Adrenal gland (tissue), 12 donors: Measurements from ENCODE around the gene POLE3. TPM values are rescaled to one million over a fixed set of nuclear protein-coding genes. Genes with fewer than 3 reads are reported as not detected.
A peak's percentile ranks its signal among the peaks of the same experiment; 100 is the strongest.

ENCODE experiments used
- DNase-seq, 7 donors: peaks; one replicate each; pipeline ENCODE4 v3.0.0-alpha.2; 2019 to 2020
- H3K27ac ChIP-seq, 5 donors: fragments of 200-600 bp; sonication (generic) in 4 of 5; 1 replicate in 3 of 5; 2 replicates in 2 of 5; pipeline versions ENCODE4 v1.5.1 to v1.8.0; 2016 to 2020; ENCODE audit warnings: mild to moderate bottlenecking in 1 of 5
- H3K27me3 ChIP-seq: fragments of 200-600 bp; 2 replicates; pipeline ENCODE4 v1.8.0; 2021
- H3K36me3 ChIP-seq, 2 donors: fragments of 200-600 bp; replicated peaks in 1 of 2; 1 replicate in 1 of 2; 2 replicates in 1 of 2; pipeline versions ENCODE4 v1.5.1 to v1.8.0; 2018 to 2022
- H3K4me1 ChIP-seq, 2 donors: fragments of 200-600 bp; replicated peaks in 1 of 2; 1 replicate in 1 of 2; 2 replicates in 1 of 2; pipeline versions ENCODE4 v1.5.1 to v1.8.0; 2018 to 2021
- H3K4me3 ChIP-seq, 4 donors: fragments of 200-600 bp; sonication (generic) in 3 of 4; one replicate each; pipeline ENCODE4 v1.5.1; 2016 to 2018
- H3K9me3 ChIP-seq, 3 donors: fragments of 200-600 bp; sonication (generic) in 1 of 3; replicated peaks in 1 of 3; 1 replicate in 2 of 3; 2 replicates in 1 of 3; pipeline versions ENCODE4 v1.5.1 to v1.8.0; 2016 to 2021
- CTCF ChIP-seq, 6 experiments: fragments of 450-650 bp in 4 of 6; fragments of 200-600 bp in 2 of 6; sonication (generic) in 1 of 6; IDR thresholded peaks; 1 replicate in 5 of 6; 2 replicates in 1 of 6; pipeline versions ENCODE4 v1.5.1 to v1.8.0; 2016 to 2021; ENCODE audit warnings: antibody characterized with exemption in 6 of 6, mild to moderate bottlenecking in 2 of 6, moderate library complexity in 1 of 6
- POLR2A ChIP-seq, 2 donors: fragments of 450-650 bp; IDR thresholded peaks; one replicate each; pipeline ENCODE4 v1.6.1; 2017; ENCODE audit warnings: antibody characterized with exemption in 2 of 2, mild to moderate bottlenecking in 2 of 2, moderate library complexity in 1 of 2
- WGBS, 4 donors: extraction: QIAGEN DNeasy Blood & Tissue Kit in 2 of 4; methylation state at CpG; one replicate each; pipeline versions ENCODE4 v1.1.5 to v1.1.7; 2013 to 2017; 5-methylcytosine and 5-hydroxymethylcytosine counted together
- intact Hi-C, 2 donors: fragments of 100-400 bp; cut with DNase I; formaldehyde crosslinking; loops; one replicate each; pipeline versions ENCODE4 v1.14.1 to v1.15.0; 2022 to 2023
- polyA plus RNA-seq, 3 donors: library from polyadenylated mRNA; stranded (reverse); fragments of 200-250 nt in 2 of 3; fragments of 350-450 nt in 1 of 3; fragmentation: Illumina TruSeq in 1 of 3; extraction: RNeasy Lipid Tissue Mini Kit (QIAGEN cat#74804) in 1 of 3; gene quantifications; one replicate each; pipeline ENCODE4 v1.2.3, GENCODE V29; 2013 to 2014
- total RNA-seq, 9 donors: library from RNA; depleted of rRNA in 4 of 9; stranded (reverse); fragments of >200 nt in 4 of 9; fragments of 120-200 nt in 1 of 9; fragmentation: NEBNext Ultra II Directional in 1 of 9; extraction: Animal tissue kit (Norgen Biotek cat#: 25700) in 1 of 9; gene quantifications; one replicate each; pipeline versions ENCODE4 v1.1.0 to v1.2.4, GENCODE V29; 2013 to 2023
- donor health status: healthy with polysubstance abuse.
- donor health status: Bipolar disorder and iron deficiency.
- donor health status: DM: yes; HTN: yes; CAD: no.
- donor health status: DM: no; HTN: no; CAD: no.
- donor health status: DM: no; HTN: no; CAD: no.
- donor health status: DM: yes; HTN: yes; CAD: no.

Gene POLE3
- total and polyA plus RNA-seq, 12 donors, result 14.9 to 79.1 (median 42.5) TPM

- peak in 1 of 7 donors; percentile 43 for DNase-seq
- intact Hi-C loops, result no loop called here
- no peaks in the 10 kb centered on the region for H3K27me3 ChIP-seq
- H3K27ac ChIP-seq, result peak overlapping the region in 3 of 5 donors; percentile 17 to 82 (median 75)
- TF ChIP-seq POLR2A (IDR thresholded peaks at IDR 0.05) (no peak), CTCF (IDR thresholded peaks at IDR 0.05) (no peak)
- H3K36me3 ChIP-seq, result peaks cover 0 to 13% of the 10 kb centered on the region in 2 donors
- H3K4me1 ChIP-seq, result peaks cover 21 to 54% of the 10 kb centered on the region in 2 donors
- no peak overlapping the region for H3K4me3 ChIP-seq
- WGBS, 4 donors, result 58 to 77% (median 65%) methylated on average over 3 of the region's 3 CpGs
- H3K9me3 ChIP-seq, result no peaks in the 10 kb centered on the region
Measured at GRCh38 chr9:113397203-113397631, 13.3 kb downstream of the POLE3 start.

- peak in 2 of 7 donors; percentile 22 to 48 for DNase-seq
- Histone ChIP-seq H3K27me3 (no peaks in the 10 kb centered on the region), H3K27ac (peak overlapping the region in 2 of 5 donors; percentile 10 to 23), H3K4me3 (no peak overlapping the region), H3K4me1 (peaks cover 21 to 46% of the 10 kb centered on the region in 2 donors), H3K9me3 (no peaks in the 10 kb centered on the region), H3K36me3 (peaks cover 0 to 33% of the 10 kb centered on the region in 2 donors)
- 83 to 90% (median 87%) methylated on average over 9 of the region's 9 CpGs for WGBS, 4 donors
- no peak for TF ChIP-seq POLR2A (IDR thresholded peaks at IDR 0.05)
- intact Hi-C loops, result no loop called here
Measured at GRCh38 chr9:113395000-113395861, 15.2 kb downstream of the POLE3 start.

- Histone ChIP-seq H3K27me3 (no peaks in the 10 kb centered on the region), H3K4me3 (no peak overlapping the region), H3K27ac (peak overlapping the region in 1 of 5 donors; percentile 41), H3K9me3 (no peaks in the 10 kb centered on the region), H3K4me1 (peaks cover 17 to 30% of the 10 kb centered on the region in 2 donors), H3K36me3 (peaks cover 0 to 52% of the 10 kb centered on the region in 2 donors)
- TF ChIP-seq POLR2A (IDR thresholded peaks at IDR 0.05) (no peak), CTCF (IDR thresholded peaks at IDR 0.05) (no peak)
- intact Hi-C loops, result no loop called here
- no peak for DNase-seq
- WGBS, 4 donors, result 87 to 95% (median 93%) methylated on average over 6 to 7 of the region's 7 CpGs
Measured at GRCh38 chr9:113393281-113393680, 17.2 kb downstream of the POLE3 start.

- H3K4me1 ChIP-seq, result peaks cover 12 to 16% of the 10 kb centered on the region in 2 donors
- peak overlapping the region in 1 of 5 donors; percentile 3 for H3K27ac ChIP-seq
- H3K4me3 ChIP-seq, result no peak overlapping the region
- no peaks in the 10 kb centered on the region for H3K27me3 ChIP-seq
- TF ChIP-seq POLR2A (IDR thresholded peaks at IDR 0.05), result no peak
- TF ChIP-seq CTCF (IDR thresholded peaks at IDR 0.05), result no peak
- DNase-seq, result no peak
- 91 to 98% (median 97%) methylated on average over 7 of the region's 7 CpGs for WGBS, 4 donors
- intact Hi-C loops, result no loop called here
- H3K36me3 ChIP-seq, result peaks cover 0 to 66% of the 10 kb centered on the region in 2 donors
- H3K9me3 ChIP-seq, result no peaks in the 10 kb centered on the region
Measured at GRCh38 chr9:113391917-113392316, 18.6 kb downstream of the POLE3 start.
